Measurements from ENCODE around the gene UNC13D. TPM values are rescaled to one million over a fixed set of nuclear protein-coding genes. Genes with fewer than 3 reads are reported as not detected.

The UNC13D gene
- total RNA-seq, 2 donors from 2014 or later = 6.3 to 6.4 TPM

DNA sequence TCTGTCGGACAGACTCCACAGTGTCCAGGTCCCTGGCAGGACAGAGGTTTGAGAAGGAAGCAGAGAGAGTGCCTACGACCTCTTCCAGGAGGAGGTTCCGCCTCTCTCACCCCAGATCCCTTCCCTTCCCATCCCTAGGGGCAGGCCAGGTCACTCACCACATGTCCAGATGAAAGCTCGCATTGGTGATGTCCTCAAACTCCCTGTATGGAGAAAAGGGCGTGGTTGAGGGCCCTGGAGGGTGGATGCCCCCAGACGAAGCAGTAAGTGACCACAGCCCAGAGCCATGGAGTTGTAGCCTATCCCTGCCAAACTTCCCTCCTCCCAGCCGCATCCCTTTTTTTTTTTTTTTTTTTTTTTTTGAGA, 3.4 kb downstream of the UNC13D start:
- Mint-ChIP-seq H3K36me3 (ENCODE audit: low read depth) (peaks cover 3% of the 10 kb centered on the region), H3K9me3 (no peaks in the 10 kb centered on the region), H3K27me3 (ENCODE audit: insufficient read depth) (no peaks in the 10 kb centered on the region), H3K4me3 (no peak overlapping the region), H3K27ac (no peak overlapping the region), H3K4me1 (peaks cover 6% of the 10 kb centered on the region)
- no peak overlapping the region for H3K9ac ChIP-seq (ENCODE audit: extremely low read depth, low read length, poor library complexity, severe bottlenecking)
- H3K4me1 ChIP-seq (ENCODE audit: control insufficient read depth, insufficient read depth, low read length) = no peaks in the 10 kb centered on the region
- 83% methylated on average over 6 of the region's 7 CpGs; no CpG with 5 or more reads in 1 of the 2 experiments for WGBS, 2 experiments (ENCODE audit: insufficient coverage in 1 of 2, insufficient read length in 1 of 2)
- no peaks in the 10 kb centered on the region for H3K9me3 ChIP-seq (ENCODE audit: control insufficient read depth, low read length)
- TF ChIP-seq, protein P1, sequence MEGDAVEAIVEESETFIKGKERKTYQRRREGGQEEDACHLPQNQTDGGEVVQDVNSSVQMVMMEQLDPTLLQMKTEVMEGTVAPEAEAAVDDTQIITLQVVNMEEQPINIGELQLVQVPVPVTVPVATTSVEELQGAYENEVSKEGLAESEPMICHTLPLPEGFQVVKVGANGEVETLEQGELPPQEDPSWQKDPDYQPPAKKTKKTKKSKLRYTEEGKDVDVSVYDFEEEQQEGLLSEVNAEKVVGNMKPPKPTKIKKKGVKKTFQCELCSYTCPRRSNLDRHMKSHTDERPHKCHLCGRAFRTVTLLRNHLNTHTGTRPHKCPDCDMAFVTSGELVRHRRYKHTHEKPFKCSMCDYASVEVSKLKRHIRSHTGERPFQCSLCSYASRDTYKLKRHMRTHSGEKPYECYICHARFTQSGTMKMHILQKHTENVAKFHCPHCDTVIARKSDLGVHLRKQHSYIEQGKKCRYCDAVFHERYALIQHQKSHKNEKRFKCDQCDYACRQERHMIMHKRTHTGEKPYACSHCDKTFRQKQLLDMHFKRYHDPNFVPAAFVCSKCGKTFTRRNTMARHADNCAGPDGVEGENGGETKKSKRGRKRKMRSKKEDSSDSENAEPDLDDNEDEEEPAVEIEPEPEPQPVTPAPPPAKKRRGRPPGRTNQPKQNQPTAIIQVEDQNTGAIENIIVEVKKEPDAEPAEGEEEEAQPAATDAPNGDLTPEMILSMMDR (conservative IDR thresholded peaks at IDR 0.05) = no peak
- no peak overlapping the region for H3K4me3 ChIP-seq (ENCODE audit: low read length)
- H3K36me3 ChIP-seq (ENCODE audit: control insufficient read depth, insufficient read depth, low read length) = peaks cover 2% of the 10 kb centered on the region
- no peaks in the 10 kb centered on the region for H3K27me3 ChIP-seq (ENCODE audit: control insufficient read depth, insufficient read depth, low read length, poor library complexity, severe bottlenecking)
- no peak overlapping the region for H3K27ac ChIP-seq (ENCODE audit: low read depth, low read length)
- DNase-seq = no peak

DNA sequence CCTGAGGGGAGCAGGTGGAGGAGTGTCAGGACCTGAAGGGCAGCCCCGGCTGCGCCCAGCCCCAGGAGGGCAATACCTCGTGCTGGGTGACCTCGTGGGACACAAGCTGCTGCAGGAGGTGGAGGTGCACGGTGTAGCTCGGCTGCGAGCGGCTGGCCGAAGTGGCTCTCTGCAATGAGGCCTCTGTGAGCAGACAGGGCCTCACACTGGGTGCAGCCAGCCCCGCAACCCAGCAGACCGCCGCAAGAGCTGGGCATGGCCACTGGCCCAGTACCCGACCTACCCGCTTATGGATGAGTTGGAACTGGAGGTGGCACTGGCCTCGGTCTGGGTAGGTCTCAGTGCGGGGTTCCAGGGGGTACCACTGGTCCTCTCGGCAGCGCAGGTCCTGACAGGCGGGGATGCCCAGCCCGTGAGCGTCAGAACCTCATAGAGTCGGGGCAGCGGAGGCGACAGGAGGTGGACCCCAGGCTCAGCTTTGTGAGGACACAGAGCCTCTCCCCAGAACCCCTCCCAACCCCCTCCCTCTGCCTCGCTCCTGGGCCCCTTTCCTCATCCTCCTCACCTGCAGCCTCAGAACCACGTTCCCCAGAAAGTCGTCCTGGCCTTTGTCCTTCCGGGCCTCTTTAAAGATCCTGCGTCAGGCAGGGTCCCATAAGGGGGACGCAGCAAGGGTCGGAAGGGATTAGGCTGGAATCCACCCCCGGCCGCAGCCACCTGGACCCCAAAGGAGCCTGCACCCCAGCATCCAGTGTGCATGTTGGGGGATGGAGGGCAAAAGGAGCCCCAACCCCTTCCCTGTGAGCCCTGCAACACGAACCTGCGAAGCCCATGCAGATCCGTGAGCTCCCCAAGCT, 4.0 kb downstream of the UNC13D start:
- no peak overlapping the region for H3K4me3 Mint-ChIP-seq
- DNase-seq = no peak
- 93% methylated on average over 16 to 36 of the region's 36 CpGs for WGBS, 2 experiments (ENCODE audit: insufficient coverage in 1 of 2, insufficient read length in 1 of 2)

DNA sequence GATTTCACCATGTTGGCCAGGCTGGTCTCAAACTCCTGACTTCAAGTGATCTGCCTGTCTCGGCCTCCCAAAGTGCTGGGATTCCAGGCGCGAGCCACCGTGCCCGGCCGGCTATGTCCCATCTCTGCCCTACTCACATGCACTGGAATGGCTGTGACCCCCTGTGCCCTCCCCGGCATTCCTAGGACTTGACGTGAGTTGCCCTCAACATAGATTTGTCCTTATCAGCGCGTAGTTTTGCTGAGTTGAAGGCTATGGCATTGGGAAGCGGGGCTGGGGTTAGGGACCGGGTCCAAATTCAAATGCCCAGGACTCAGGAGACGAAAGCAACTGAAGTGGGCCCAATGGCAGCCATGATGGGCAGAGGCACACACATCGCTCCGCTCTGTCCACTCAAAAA, 5.8 kb downstream of the UNC13D start:
- no peak for DNase-seq
- Mint-ChIP-seq H3K9me3 (no peaks in the 10 kb centered on the region), H3K27ac (no peak overlapping the region), H3K4me1 (no peaks in the 10 kb centered on the region), H3K36me3 (ENCODE audit: low read depth) (no peaks in the 10 kb centered on the region), H3K27me3 (ENCODE audit: insufficient read depth) (no peaks in the 10 kb centered on the region), H3K4me3 (no peak overlapping the region)
- no peaks in the 10 kb centered on the region for H3K27me3 ChIP-seq (ENCODE audit: control insufficient read depth, insufficient read depth, low read length, poor library complexity, severe bottlenecking)
- no peaks in the 10 kb centered on the region for H3K9me3 ChIP-seq (ENCODE audit: control insufficient read depth, low read length)
- no peak overlapping the region for H3K4me3 ChIP-seq (ENCODE audit: low read length)
- WGBS, 2 experiments (ENCODE audit: insufficient coverage in 1 of 2, insufficient read length in 1 of 2) = 93 to 94% methylated on average over 13 to 15 of the region's 15 CpGs
- no peaks in the 10 kb centered on the region for H3K4me1 ChIP-seq (ENCODE audit: control insufficient read depth, insufficient read depth, low read length)
- TF ChIP-seq, protein P1 (conservative IDR thresholded peaks at IDR 0.05) = no peak
- no peak overlapping the region for H3K27ac ChIP-seq (ENCODE audit: low read depth, low read length)
- no peaks in the 10 kb centered on the region for H3K36me3 ChIP-seq (ENCODE audit: control insufficient read depth, insufficient read depth, low read length)
- H3K9ac ChIP-seq (ENCODE audit: extremely low read depth, low read length, poor library complexity, severe bottlenecking) = no peak overlapping the region

More for the DNA sequence above, 4.0 kb downstream of the UNC13D start:
- TF ChIP-seq, protein P1 (conservative IDR thresholded peaks at IDR 0.05) = no peak
- Mint-ChIP-seq H3K9me3 (no peaks in the 10 kb centered on the region), H3K36me3 (ENCODE audit: low read depth) (no peaks in the 10 kb centered on the region), H3K27ac (no peak overlapping the region), H3K4me1 (no peaks in the 10 kb centered on the region), H3K27me3 (ENCODE audit: insufficient read depth) (no peaks in the 10 kb centered on the region)
- Histone ChIP-seq H3K4me1 (ENCODE audit: control insufficient read depth, insufficient read depth, low read length) (no peaks in the 10 kb centered on the region), H3K4me3 (ENCODE audit: low read length) (no peak overlapping the region), H3K27ac (ENCODE audit: low read depth, low read length) (no peak overlapping the region), H3K36me3 (ENCODE audit: control insufficient read depth, insufficient read depth, low read length) (no peaks in the 10 kb centered on the region), H3K9me3 (ENCODE audit: control insufficient read depth, low read length) (no peaks in the 10 kb centered on the region), H3K9ac (ENCODE audit: extremely low read depth, low read length, poor library complexity, severe bottlenecking) (no peak overlapping the region), H3K27me3 (ENCODE audit: control insufficient read depth, insufficient read depth, low read length, poor library complexity, severe bottlenecking) (no peaks in the 10 kb centered on the region)

Measured in endodermal cell (in vitro differentiated cells).